Measurements from ENCODE around the gene SULF2.

The SULF2 gene

GRCh38 chr20:47662483-47663353 lies 122.6 kb downstream of the SULF2 start:
- no peak for TF ChIP-seq CTCF (IDR thresholded peaks at IDR 0.05; ENCODE audit: borderline replicate concordance, insufficient read depth, low read depth, low read length)
- H3K4me3 ChIP-seq (ENCODE audit: low read depth, low read length), result no peak overlapping the region

DNA sequence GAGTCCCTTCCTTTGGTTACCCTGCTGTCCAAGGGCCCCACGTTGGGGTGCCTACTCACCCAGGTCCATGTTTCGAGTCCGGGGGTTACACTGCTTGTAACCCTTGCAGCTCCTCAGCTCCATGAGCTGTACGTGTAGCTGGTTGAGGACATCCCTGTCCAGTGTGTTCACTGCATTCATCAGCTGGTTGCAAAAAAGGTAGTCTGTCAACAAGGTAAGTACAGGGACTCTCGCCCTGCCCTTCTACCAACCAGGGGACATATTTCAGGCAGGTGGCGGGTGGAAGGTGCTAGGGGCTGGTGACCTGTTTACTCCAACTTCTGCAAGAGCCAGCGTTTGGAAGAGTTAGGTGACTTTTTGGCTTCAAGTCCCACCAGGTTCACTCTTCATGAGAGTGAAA lies 123.6 kb downstream of the SULF2 start:
- TF ChIP-seq CTCF (IDR thresholded peaks at IDR 0.05; ENCODE audit: borderline replicate concordance, insufficient read depth, low read depth, low read length), result no peak

DNA sequence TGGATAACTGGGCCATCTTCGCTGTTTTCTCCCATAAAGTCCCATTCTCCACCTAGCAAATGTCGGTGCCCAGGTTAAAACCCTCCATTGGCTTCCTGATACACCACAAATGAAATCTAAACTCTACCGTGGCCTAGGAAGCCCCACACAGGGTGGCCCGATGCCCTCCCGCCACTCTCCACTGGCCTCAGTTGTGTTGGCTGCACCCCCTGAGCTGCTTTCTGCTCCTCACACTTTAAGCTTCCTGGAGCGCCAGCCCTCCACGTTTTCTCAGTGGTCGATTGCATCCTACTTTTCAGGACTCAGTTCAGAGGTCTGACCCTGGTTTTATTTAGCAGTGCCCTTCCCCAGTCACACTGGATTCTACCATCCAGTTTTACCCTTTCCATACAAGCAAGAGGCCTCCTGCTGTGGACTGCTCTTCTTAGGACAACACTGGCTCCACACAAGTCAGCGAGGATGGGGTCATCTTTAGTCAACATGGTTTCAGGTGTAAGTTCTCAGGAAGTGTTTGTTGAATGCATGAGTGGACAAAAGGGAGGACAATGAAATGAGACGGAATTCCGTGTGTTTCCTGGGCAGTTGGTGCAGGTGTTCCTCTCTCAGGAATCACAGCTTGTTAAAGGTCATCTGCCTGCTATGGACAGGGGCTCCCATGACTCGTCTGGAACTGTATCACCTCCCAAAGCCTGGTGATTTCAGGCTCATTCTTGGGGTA lies 124.1 kb downstream of the SULF2 start:
- no peak overlapping the region for H3K4me3 ChIP-seq (ENCODE audit: low read depth, low read length)
- no peak for TF ChIP-seq CTCF (IDR thresholded peaks at IDR 0.05; ENCODE audit: borderline replicate concordance, insufficient read depth, low read depth, low read length)

More for the DNA sequence above, 123.6 kb downstream of the SULF2 start:
- H3K4me3 ChIP-seq (ENCODE audit: low read depth, low read length), result no peak overlapping the region

- no peak overlapping the region for H3K4me3 ChIP-seq (ENCODE audit: low read depth, low read length)
- TF ChIP-seq CTCF (IDR thresholded peaks at IDR 0.05; ENCODE audit: borderline replicate concordance, insufficient read depth, low read depth, low read length), result no peak
Observed at GRCh38 chr20:47660602-47660905, 124.7 kb downstream of the SULF2 start.

- H3K4me3 ChIP-seq (ENCODE audit: low read depth, low read length), result no peak overlapping the region
- no peak for TF ChIP-seq CTCF (IDR thresholded peaks at IDR 0.05; ENCODE audit: borderline replicate concordance, insufficient read depth, low read depth, low read length)
Observed at GRCh38 chr20:47659904-47660601, 125.2 kb downstream of the SULF2 start.

GRCh38 chr20:47656318-47656717 lies 129.0 kb downstream of the SULF2 start:
- no peak for TF ChIP-seq CTCF (IDR thresholded peaks at IDR 0.05; ENCODE audit: borderline replicate concordance, insufficient read depth, low read depth, low read length)
- H3K4me3 ChIP-seq (ENCODE audit: low read depth, low read length), result no peak overlapping the region

Measured in GM12875 (cell line).